K562 (cell line): ENCODE data around the gene WASL. TPM values are rescaled to one million over a fixed set of nuclear protein-coding genes. Genes with fewer than 3 reads are reported as not detected.

Source experiments
- ATAC-seq: fragments of 200-7000 bp; cut with Tn5 transposase; 3 replicates; pipeline ENCODE4 v1.9.1; 2020; ENCODE audit warnings: moderate library complexity
- BruUV-seq: library from RNA; stranded (reverse); fragments of 400-500 nt; replicated peaks from 2 replicates; lab custom pipeline; 2021; lab: Mats Ljungman, UMichigan
- CTCF ChIA-PET: fragments of 300-600 bp; formaldehyde crosslinking; extraction: SDS; loops from one replicate; lab custom pipeline; 2021; ENCODE audit warnings: low intra/inter-chr PET ratio; lab: Yijun Ruan, JAX
- POLR2A ChIA-PET: fragments of 300-600, 350-650 bp; sonication (Branson Sonifier 250); formaldehyde crosslinking; extraction: SDS; loops from one replicate; lab custom pipeline; 2021; ENCODE audit warnings: antibody characterized with exemption, inconsistent platforms; lab: Yijun Ruan, JAX
- DNase-seq, 4 experiments: peaks; one replicate each; pipeline versions ENCODE4 v3.0.0 to v3.0.0-alpha.2; 2011 to 2018; ENCODE audit warnings: low spot score in 3 of 4, mixed read lengths in 3 of 4; ENCODE audit errors: extremely low read depth in 1 of 4
- FAIRE-seq: peaks from 2 replicates; lab custom pipeline; 2011; peaks lifted over from hg19 to GRCh38; lab: Jason Lieb, UNC
- H2AFZ ChIP-seq: 2 replicates; pipeline ENCODE4 v1.6.0; 2011; ENCODE audit warnings: low read depth, low read length, control low read depth, inconsistent platforms
- H3K27ac ChIP-seq: fragments of 200-600 bp; 3 replicates; pipeline ENCODE4 v1.8.0; 2011; ENCODE audit warnings: low read depth, mild to moderate bottlenecking, control low read depth, inconsistent platforms, low read length, moderate library complexity, mixed read lengths; ENCODE audit errors: extremely low read depth
- H3K27me3 ChIP-seq, 2 experiments: fragments of 300-600 bp in 1 of 2; 2 replicates in 1 of 2; 3 replicates in 1 of 2; pipeline versions ENCODE4 v1.6.0 to v1.8.0; 2011; ENCODE audit warnings: inconsistent platforms in 2 of 2, low read length in 2 of 2, mild to moderate bottlenecking in 1 of 2, mixed read lengths in 1 of 2, moderate library complexity in 1 of 2; ENCODE audit not compliant: control insufficient read depth in 2 of 2, insufficient read depth in 2 of 2
- H3K36me3 ChIP-seq: fragments of 300-600 bp; 3 replicates; pipeline ENCODE4 v1.8.0; 2011; ENCODE audit warnings: mild to moderate bottlenecking, low read length, inconsistent platforms; ENCODE audit not compliant: control insufficient read depth, insufficient read depth
- H3K4me1 ChIP-seq, 2 experiments: fragments of 200-600 bp in 1 of 2; replicated peaks in 1 of 2; 2 replicates in 1 of 2; 3 replicates in 1 of 2; pipeline versions ENCODE4 v1.5.1 to v1.8.0; 2011; ENCODE audit warnings: inconsistent platforms in 2 of 2, low read length in 2 of 2, mild to moderate bottlenecking in 1 of 2, mixed read lengths in 1 of 2, moderate library complexity in 1 of 2; ENCODE audit not compliant: control insufficient read depth in 2 of 2, insufficient read depth in 2 of 2
- H3K4me2 ChIP-seq: 2 replicates; pipeline ENCODE4 v1.6.1; 2011; ENCODE audit warnings: low read length, control low read depth, inconsistent platforms, mixed read lengths; ENCODE audit not compliant: insufficient read depth
- H3K4me3 ChIP-seq: fragments of 200-600 bp; sonication (generic), shearing (Covaris generic); 2 replicates; pipeline ENCODE4 v1.5.1; 2016; ENCODE audit warnings: control low read depth, inconsistent platforms
- H3K79me2 ChIP-seq: fragments of 200-600 bp; 3 replicates; pipeline ENCODE4 v1.8.0; 2011; ENCODE audit warnings: low read length, inconsistent platforms; ENCODE audit not compliant: control insufficient read depth, insufficient read depth
- H3K9ac ChIP-seq, 2 experiments: 2 replicates each; pipeline versions ENCODE4 v1.6.0 to v1.6.1; 2011; ENCODE audit warnings: low read depth in 2 of 2, low read length in 2 of 2, control low read depth in 1 of 2, inconsistent platforms in 1 of 2, mild to moderate bottlenecking in 1 of 2, mixed read lengths in 1 of 2; ENCODE audit not compliant: insufficient read depth in 1 of 2
- H3K9me1 ChIP-seq: one replicate; pipeline ENCODE4 v1.6.0; 2011; ENCODE audit warnings: inconsistent platforms, mild to moderate bottlenecking, low read length, moderate library complexity; ENCODE audit not compliant: control insufficient read depth, insufficient read depth
- H3K9me3 ChIP-seq: replicated peaks from 2 replicates; pipeline ENCODE4 v1.5.1; 2011; ENCODE audit warnings: low read depth, low read length, inconsistent platforms; ENCODE audit not compliant: control insufficient read depth, insufficient read depth
- H4K20me1 ChIP-seq: replicated peaks from 2 replicates; pipeline ENCODE4 v1.6.1; 2011; ENCODE audit warnings: low read length, inconsistent platforms, mixed read lengths; ENCODE audit not compliant: control insufficient read depth, insufficient read depth
- LCOR ChIP-seq: sonication (generic); formaldehyde crosslinking; IDR thresholded peaks from 2 replicates; pipeline ENCODE4 v1.8.0; 2022; ENCODE audit warnings: mild to moderate bottlenecking, missing genetic modification reagents
- RBM22 ChIP-seq: fragments of 200-400 bp; formaldehyde crosslinking; IDR thresholded peaks from 2 replicates; pipeline ENCODE4 v1.6.1; 2018; ENCODE audit warnings: low read length, low read depth; ENCODE audit not compliant: poor library complexity, severe bottlenecking
- REST ChIP-seq, 2 experiments: fragments of 450-650 bp; formaldehyde crosslinking in 1 of 2; IDR thresholded peaks; 2 replicates each; pipeline versions ENCODE4 v1.4.0 to v1.6.1; 2014 to 2020; ENCODE audit warnings: mild to moderate bottlenecking in 2 of 2, borderline replicate concordance in 1 of 2, low read depth in 1 of 2
- ZNF239 ChIP-seq: fragments of 250-450 bp; sonication (Bioruptor Pico); IDR thresholded peaks from 2 replicates; pipeline ENCODE4 v1.4.0; 2020; ENCODE audit warnings: mild to moderate bottlenecking
- WGBS: fragments of 100-300 bp; shearing (Covaris generic); methylation state at CpG from one replicate; pipeline ENCODE4 v1.1.6; 2016; ENCODE audit warnings: low coverage, mixed read lengths; ENCODE audit not compliant: insufficient coverage; ENCODE audit errors: missing lambda C conversion rate; 5-methylcytosine and 5-hydroxymethylcytosine counted together
- in situ Hi-C: fragments of 300-500 bp; cut with MboI; formaldehyde crosslinking; loops from 4 replicates; pipeline ENCODE4 v1.15.0; 2018; ENCODE audit warnings: inconsistent platforms, mixed read lengths
- intact Hi-C: fragments of 100-400 bp; cut with micrococcal nuclease; formaldehyde crosslinking; loops from 2 replicates; pipeline ENCODE4 v1.14.2; 2022
- polyA plus RNA-seq, 8 experiments: library from polyadenylated mRNA; depleted of rRNA in 4 of 8; stranded (reverse) in 5 of 8; unstranded in 3 of 8; fragments of >200 nt; fragmentation: Nextera tagmentation in 2 of 8; fragmentation: Illumina TruSeq in 1 of 8; extraction: Ambion mirVana in 2 of 8; extraction: Trizol in 1 of 8; gene quantifications; 2 replicates each; pipeline versions ENCODE4 v1.2.1 to v1.2.3, GENCODE V29; 2011 to 2014; ENCODE audit warnings: inconsistent platforms in 1 of 8, missing spikeins in 1 of 8
- total RNA-seq, 7 experiments: library from RNA; depleted of rRNA in 6 of 7; stranded (reverse); fragments of >200 nt in 6 of 7; fragmentation: Illumina TruSeq in 2 of 7; extraction: Trizol in 2 of 7; gene quantifications; 2 replicates each; pipeline versions ENCODE4 v1.2.1 to v1.2.3, GENCODE V29; 2011 to 2021; ENCODE audit warnings: low replicate concordance in 1 of 7

Gene WASL
- total and polyA plus RNA-seq, 9 of the 15 experiments (the other 6 are each of a cell fraction or from before 2014, with no cell fraction given): 3.2 to 13.9 (median 8.3) TPM

DNA sequence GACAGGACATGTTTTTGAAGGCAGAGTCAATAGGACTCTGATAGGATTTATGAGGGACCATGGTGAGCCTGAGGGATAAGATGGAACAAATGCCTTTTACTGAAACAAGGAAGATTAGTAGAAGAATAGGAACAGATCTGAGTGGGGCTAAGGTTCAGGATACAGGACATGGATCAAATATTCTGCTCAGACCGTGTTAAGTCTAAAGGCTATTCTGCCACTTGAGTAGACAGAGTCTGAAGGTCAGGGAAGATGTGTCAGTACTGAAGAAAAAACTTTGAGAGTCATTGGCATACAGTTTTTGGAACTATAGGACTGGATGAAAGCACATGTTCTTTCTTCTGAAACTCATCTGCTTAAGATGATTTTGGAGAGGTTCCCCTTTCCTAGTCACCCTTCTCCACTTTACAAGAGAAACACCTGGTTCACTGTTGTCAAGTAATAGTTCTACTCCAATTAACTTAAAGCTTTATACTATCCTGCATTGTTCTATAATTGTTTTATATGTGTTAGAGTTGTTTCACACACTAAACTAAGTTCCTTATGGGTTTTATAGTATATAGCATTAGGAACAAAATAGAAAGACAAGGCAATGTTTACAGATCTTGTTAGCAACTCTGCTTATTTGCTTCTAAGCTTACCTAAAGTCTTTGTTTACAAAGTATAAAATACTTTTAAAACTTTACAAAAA is 43.4 kb downstream of the WASL start:
- Histone ChIP-seq H3K27me3 (no peaks in the 10 kb centered on the region), H3K4me2 (no peak overlapping the region), H3K9me1 (no peaks in the 10 kb centered on the region), H3K9ac (no peak overlapping the region), H3K4me1 (peaks cover 0 to 10% of the 10 kb centered on the region in 2 experiments; a peak in 3 of 5 replicates), H3K36me3 (peaks cover 80% of the 10 kb centered on the region), H4K20me1 (no peaks in the 10 kb centered on the region), H2AFZ (no peak overlapping the region), H3K4me3 (no peak overlapping the region), H3K79me2 (peaks cover 18% of the 10 kb centered on the region), H3K27ac (no peak overlapping the region), H3K9me3 (no peaks in the 10 kb centered on the region)
- intact Hi-C loops (no loop called here), in situ Hi-C loops (no loop called here)
- BruUV-seq: no TSS peak
- ChIA-PET POLR2A (interaction anchor here (1.0 kb wide), 1 partner anchor 18 kb away, joined by 3 read pairs; no protein-coding TSS in a partner anchor), CTCF (interaction anchor here (0.6 kb wide), 1 partner anchor 43 kb away, joined by 4 read pairs; no protein-coding TSS in a partner anchor)
- no peak for FAIRE-seq
- 76% methylated on average over 1 of the region's 1 CpG for WGBS
- no peak for DNase-seq
- peak; percentile 17 for ATAC-seq
- TF ChIP-seq LCOR (CRISPR knock-in tag) (no peak), RBM22 (peak; percentile 46)

DNA sequence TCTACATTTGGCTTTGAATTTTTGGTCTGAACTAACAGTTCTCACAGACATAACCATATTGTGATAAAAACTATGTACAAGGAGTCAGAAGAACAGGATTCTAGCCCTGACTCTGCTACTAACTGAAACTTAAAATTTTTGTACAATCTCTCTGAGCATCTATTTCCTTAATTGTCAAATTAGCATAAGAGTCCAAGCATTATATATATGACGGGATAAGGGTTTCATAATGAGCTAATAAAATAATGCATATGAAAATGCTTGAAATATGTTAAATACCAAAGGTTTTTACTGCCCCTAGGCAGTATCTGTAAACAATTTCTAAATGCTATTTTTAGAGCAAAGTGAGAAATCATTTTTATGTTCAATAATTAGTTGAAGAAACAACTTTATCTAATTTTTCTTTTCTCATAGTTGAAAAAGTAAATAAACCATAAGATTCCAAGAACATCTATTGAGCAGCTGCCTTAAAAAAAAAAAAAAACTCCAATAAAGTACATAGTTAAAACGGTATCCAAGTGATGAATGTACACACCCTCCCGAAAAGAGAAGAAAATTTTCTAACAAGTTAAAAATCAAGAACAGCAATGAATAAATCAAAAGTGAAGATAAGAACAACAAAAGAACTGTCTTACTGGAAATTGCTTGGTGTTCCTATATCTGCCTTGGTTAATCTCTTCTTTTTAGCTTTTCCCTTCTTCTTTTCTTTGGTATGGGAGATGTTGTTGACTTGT is 52.7 kb downstream of the WASL start:
- peaks cover 84% of the 10 kb centered on the region for H3K36me3 ChIP-seq
- H4K20me1 ChIP-seq: no peaks in the 10 kb centered on the region
- 0 out of 3 replicates have a peak, but pooled peaks cover 4% of the 10 kb centered on the region for H3K79me2 ChIP-seq
- H2AFZ ChIP-seq: no peak overlapping the region
- FAIRE-seq (no peak), ATAC-seq (no peak), DNase-seq (no peak)
- in situ Hi-C loops: no loop called here
- no peaks in the 10 kb centered on the region for H3K27me3 ChIP-seq
- no peak overlapping the region for H3K4me3 ChIP-seq
- ChIA-PET POLR2A (no interaction called here), CTCF (no interaction called here)
- H3K9me1 ChIP-seq: no peaks in the 10 kb centered on the region
- intact Hi-C loops: no loop called here
- peaks cover 0 to 5% of the 10 kb centered on the region in 2 experiments; a peak in 1 of 5 replicates for H3K4me1 ChIP-seq
- 89% methylated on average over 3 of the region's 3 CpGs for WGBS
- H3K4me2 ChIP-seq: no peak overlapping the region
- no TSS peak for BruUV-seq
- H3K9me3 ChIP-seq: no peaks in the 10 kb centered on the region
- no peak overlapping the region for H3K9ac ChIP-seq
- no peak overlapping the region for H3K27ac ChIP-seq
- TF ChIP-seq ZNF239 (CRISPR knock-in tag) (no peak), REST (IDR thresholded peaks at IDR 0.05; ENCODE audit: borderline replicate concordance) (no peak), REST (CRISPR knock-in tag; IDR thresholded peaks at IDR 0.05; ENCODE audit: low read depth) (no peak)
